ENCODE data around the gene ZSWIM4. TPM values are rescaled to one million over a fixed set of nuclear protein-coding genes. Genes with fewer than 3 reads are reported as not detected.
A peak's percentile ranks its signal among the peaks of the same experiment; 100 is the strongest.
"Not testable (repeated sequence)": the region's sequence is repeated elsewhere in the genome, so short reads cannot be mapped to it uniquely, and the experiment has no call there.

ZSWIM4 gene
- total RNA-seq, 2 donors from 2014 or later, result 5.4 to 10.6 TPM

DNA sequence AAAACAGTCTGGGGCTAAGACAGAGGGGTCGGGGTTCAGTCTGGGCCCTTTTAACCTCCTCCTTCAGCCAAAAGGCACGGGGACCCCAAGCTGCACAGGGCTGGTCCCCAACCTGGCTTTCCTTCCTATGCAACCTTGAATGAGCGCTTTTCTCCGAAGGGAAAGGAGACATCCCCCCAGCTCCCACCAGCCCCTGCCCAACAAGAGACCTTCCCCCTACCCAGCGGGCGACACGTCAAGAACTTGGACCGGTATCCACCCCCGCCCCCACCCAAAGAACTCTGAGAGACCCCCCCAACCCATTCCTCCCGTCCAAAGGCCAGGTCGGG lies 46.7 kb downstream of the ZSWIM4 start:
- H3K36me3 Mint-ChIP-seq (ENCODE audit: low read depth), result peaks cover 75% of the 10 kb centered on the region
- peaks cover 20% of the 10 kb centered on the region for H3K4me1 Mint-ChIP-seq
- no peaks in the 10 kb centered on the region for H3K27me3 Mint-ChIP-seq
- peak overlapping the region; percentile 96 for H3K27ac Mint-ChIP-seq
- no peak for ATAC-seq (replicated peaks)
- H3K4me3 Mint-ChIP-seq, result peak overlapping the region; percentile 87
- no peaks in the 10 kb centered on the region for H3K9me3 Mint-ChIP-seq

DNA sequence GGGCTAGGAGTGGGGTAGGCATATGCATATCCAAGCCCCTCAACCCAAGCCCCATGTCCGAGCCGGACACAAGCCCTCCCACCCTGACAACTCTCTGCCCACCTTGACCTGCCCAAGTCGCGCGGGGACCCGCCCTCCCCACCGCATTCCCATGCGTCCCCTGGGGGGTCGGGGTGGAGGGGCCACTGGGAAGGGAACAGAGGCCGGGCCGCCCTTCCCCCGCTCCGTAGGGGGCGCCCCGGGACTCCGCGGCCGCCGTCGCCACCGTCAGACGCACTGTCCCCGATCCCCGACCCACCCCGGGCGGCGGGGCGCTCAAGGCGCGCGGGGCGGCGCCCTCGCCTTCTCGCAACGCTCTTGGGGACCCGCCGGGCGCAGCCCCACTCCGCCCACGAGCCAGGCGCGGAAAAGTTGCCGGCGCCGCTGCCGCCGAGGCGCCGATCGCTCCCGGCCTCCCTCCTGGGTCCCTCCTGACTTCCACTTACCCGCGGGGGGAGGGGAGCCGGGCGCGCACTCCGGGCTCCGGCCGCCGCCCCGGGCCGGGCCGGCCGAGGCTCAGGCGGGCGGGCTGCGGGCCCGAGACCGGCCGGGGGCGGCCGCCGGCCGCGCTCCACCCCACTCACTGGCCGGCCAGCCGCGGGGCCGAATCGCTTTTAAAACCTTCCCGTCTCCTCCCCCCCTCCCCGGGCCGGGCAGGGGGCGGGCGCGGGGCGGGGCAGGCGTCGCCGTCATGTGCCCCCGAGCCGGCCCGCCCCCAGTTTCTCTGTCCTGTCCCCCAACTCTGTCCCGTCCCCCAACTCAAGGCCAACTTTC lies 47.3 kb downstream of the ZSWIM4 start:
- H3K4me3 Mint-ChIP-seq, result peak overlapping the region; percentile 87
- peaks cover 74% of the 10 kb centered on the region for H3K36me3 Mint-ChIP-seq (ENCODE audit: low read depth)
- peak overlapping the region; percentile 100 for H3K27ac Mint-ChIP-seq
- ATAC-seq (replicated peaks), result no peak
- H3K9me3 Mint-ChIP-seq, result no peaks in the 10 kb centered on the region
- H3K27me3 Mint-ChIP-seq, result no peaks in the 10 kb centered on the region
- H3K4me1 Mint-ChIP-seq, result peaks cover 20% of the 10 kb centered on the region

GRCh38 chr19:13843104-13843921 lies 48.1 kb downstream of the ZSWIM4 start:
- H3K9me3 Mint-ChIP-seq, result no peaks in the 10 kb centered on the region
- H3K27ac Mint-ChIP-seq, result peak overlapping the region; percentile 100
- peaks cover 20% of the 10 kb centered on the region for H3K4me1 Mint-ChIP-seq
- peak overlapping the region; percentile 87 for H3K4me3 Mint-ChIP-seq
- no peaks in the 10 kb centered on the region for H3K27me3 Mint-ChIP-seq
- H3K36me3 Mint-ChIP-seq (ENCODE audit: low read depth), result peaks cover 66% of the 10 kb centered on the region
- no peak for ATAC-seq (replicated peaks)

DNA sequence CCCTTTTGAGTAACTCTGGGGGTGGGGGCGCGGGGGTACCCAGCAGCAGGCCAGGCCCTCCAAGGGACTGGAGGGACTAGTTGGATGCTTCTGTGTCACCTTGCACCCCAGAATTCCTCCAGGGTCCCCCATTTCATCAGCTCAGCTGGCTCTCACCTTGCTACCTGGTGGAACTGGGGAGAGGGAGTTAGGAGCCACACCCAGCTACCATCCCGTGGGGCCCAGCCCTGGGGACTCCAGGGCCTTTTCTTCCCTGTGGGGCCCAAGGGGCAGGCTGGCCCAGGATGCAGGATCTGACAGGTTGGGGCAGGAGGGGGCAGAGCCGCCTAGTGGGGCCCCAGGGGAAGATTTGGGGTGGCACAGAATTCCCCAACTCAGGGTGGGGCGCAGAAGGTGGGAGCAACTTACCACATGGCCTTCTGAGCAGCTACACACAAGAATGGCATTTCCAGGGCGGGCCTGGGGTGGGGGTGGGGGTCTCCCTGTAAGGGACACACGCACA lies 48.9 kb downstream of the ZSWIM4 start:
- no peak for ATAC-seq (replicated peaks)
- no peaks in the 10 kb centered on the region for H3K9me3 Mint-ChIP-seq
- peaks cover 57% of the 10 kb centered on the region for H3K36me3 Mint-ChIP-seq (ENCODE audit: low read depth)
- peak overlapping the region; percentile 100 for H3K27ac Mint-ChIP-seq
- no peaks in the 10 kb centered on the region for H3K27me3 Mint-ChIP-seq
- H3K4me1 Mint-ChIP-seq, result peaks cover 26% of the 10 kb centered on the region
- peak overlapping the region; percentile 87 for H3K4me3 Mint-ChIP-seq

- H3K27me3 Mint-ChIP-seq, result no peaks in the 10 kb centered on the region
- H3K36me3 Mint-ChIP-seq (ENCODE audit: low read depth), result peaks cover 31% of the 10 kb centered on the region
- H3K4me1 Mint-ChIP-seq, result peaks cover 26% of the 10 kb centered on the region
Observed at GRCh38 chr19:13846557-13847406, 51.5 kb downstream of the ZSWIM4 start.

DNA sequence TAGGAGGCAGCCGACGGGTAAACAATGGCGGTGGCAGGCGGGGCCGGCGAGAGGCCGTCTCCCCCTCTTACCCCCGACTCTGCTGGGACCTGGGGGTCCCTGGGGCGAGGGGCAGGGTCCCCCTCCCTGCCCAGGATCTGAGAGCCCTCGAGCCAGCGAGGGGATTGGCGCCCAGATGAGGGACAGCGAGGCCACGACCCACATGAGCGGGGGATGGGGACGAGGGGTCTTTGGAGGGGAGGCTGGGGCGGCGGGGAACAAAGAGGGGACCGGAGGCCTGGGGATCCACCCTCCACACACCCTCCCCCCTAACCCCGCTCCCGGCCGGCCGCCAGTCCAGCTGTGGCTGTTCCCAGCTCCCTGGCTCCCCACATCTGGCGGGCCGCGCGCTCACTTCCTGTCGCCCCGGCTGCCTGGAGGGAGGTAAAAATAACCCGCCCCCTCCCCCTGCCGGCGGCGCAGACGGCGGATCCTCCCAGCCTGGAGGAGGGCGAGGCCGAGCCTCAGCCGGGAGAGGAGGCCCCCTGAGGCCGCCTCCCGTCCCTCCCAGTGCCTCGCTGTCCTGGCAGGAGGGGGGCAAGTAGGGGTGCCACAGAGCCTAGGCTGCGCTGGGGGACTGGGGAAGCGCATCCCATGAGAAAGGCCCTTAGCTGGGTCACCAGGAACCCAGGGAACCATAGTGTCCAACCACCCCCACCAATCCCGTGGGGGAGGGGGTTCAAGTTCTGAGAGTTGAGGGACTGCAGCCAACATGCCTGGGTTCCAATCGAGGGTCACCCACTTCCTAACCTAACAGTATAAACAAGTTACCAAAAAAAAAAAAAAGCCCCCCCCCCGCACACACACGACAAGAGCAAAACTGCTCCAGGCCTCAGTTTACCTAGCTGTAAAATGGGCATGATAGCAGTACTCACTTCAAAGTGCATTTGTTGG lies 52.4 kb downstream of the ZSWIM4 start:
- Mint-ChIP-seq H3K4me1 (peaks cover 26% of the 10 kb centered on the region), H3K27me3 (no peaks in the 10 kb centered on the region), H3K9me3 (no peaks in the 10 kb centered on the region), H3K36me3 (ENCODE audit: low read depth) (peaks cover 27% of the 10 kb centered on the region), H3K27ac (peak overlapping the region; percentile 100), H3K4me3 (peak overlapping the region; percentile 87)
- ATAC-seq (replicated peaks), result peak; percentile 30

More at GRCh38 chr19:13846557-13847406, 51.5 kb downstream of the ZSWIM4 start:
- Mint-ChIP-seq H3K27ac (peak overlapping the region; percentile 100), H3K9me3 (no peaks in the 10 kb centered on the region), H3K4me3 (peak overlapping the region; percentile 87)
- ATAC-seq (replicated peaks), result peak; percentile 77

- H3K9me3 Mint-ChIP-seq, result no peaks in the 10 kb centered on the region
- peak overlapping the region; percentile 87 for H3K4me3 Mint-ChIP-seq
- H3K36me3 Mint-ChIP-seq (ENCODE audit: low read depth), result peaks cover 21% of the 10 kb centered on the region
- ATAC-seq (replicated peaks), result no peak
- peak overlapping the region; percentile 100 for H3K27ac Mint-ChIP-seq
- peaks cover 26% of the 10 kb centered on the region for H3K4me1 Mint-ChIP-seq
- H3K27me3 Mint-ChIP-seq, result no peaks in the 10 kb centered on the region
Observed at GRCh38 chr19:13848340-13848677, 53.1 kb downstream of the ZSWIM4 start.

GRCh38 chr19:13848798-13849676 lies 53.8 kb downstream of the ZSWIM4 start:
- ATAC-seq (replicated peaks), result no peak
- peak overlapping the region; percentile 100 for H3K27ac Mint-ChIP-seq
- H3K36me3 Mint-ChIP-seq (ENCODE audit: low read depth), result peaks cover 21% of the 10 kb centered on the region
- H3K4me1 Mint-ChIP-seq, result peaks cover 26% of the 10 kb centered on the region
- no peaks in the 10 kb centered on the region for H3K9me3 Mint-ChIP-seq
- H3K4me3 Mint-ChIP-seq, result peak overlapping the region; percentile 87
- no peaks in the 10 kb centered on the region for H3K27me3 Mint-ChIP-seq

GRCh38 chr19:13849991-13850909 lies 55.0 kb downstream of the ZSWIM4 start:
- H3K9me3 Mint-ChIP-seq, result no peaks in the 10 kb centered on the region
- peaks cover 21% of the 10 kb centered on the region for H3K36me3 Mint-ChIP-seq (ENCODE audit: low read depth)
- peak overlapping the region; percentile 98 for H3K27ac Mint-ChIP-seq
- peaks cover 21% of the 10 kb centered on the region for H3K4me1 Mint-ChIP-seq
- ATAC-seq (replicated peaks), result peak; percentile 13
- peak overlapping the region; percentile 87 for H3K4me3 Mint-ChIP-seq
- no peaks in the 10 kb centered on the region for H3K27me3 Mint-ChIP-seq

DNA sequence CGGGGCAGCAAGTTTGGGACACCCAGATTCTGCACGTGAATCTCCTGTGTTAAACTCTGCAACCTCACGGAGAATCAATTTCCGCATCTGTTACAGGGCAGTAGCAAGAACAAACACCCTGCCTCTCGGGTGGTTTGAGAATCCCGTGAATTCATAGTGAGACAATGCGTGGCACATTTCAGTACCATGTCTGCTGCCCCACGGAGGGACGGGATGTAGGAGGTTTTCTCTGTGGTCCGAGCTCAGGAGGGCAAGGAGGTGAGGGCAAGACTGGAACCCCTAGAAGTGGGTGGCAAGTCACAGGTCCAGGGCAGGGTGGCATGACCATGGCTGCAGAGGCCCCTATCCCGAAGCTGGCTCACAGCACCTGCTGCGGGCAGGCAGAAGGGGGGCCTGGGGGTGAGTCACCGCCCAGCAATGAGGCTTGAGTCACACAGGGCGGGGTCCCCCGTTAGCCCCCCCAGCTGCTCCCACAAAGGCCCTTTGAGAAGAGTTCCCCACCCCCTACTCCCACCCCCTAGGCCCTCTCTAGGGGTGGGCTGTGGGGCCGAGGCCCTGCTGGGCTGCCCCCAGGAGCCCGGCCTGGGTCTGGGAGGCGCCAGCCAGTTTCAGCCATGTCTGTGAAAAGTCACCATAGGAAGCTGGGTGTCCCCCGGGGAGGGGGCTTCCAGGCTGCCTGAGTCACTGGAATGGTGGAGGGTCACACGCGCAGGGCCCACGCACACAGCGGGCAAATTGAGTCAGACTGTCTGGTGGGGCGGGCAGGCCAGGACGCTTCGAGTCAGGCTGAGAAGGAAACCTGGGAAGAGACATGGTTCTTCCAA lies 55.9 kb downstream of the ZSWIM4 start:
- H3K27ac Mint-ChIP-seq, result peak overlapping the region; percentile 98
- peaks cover 13% of the 10 kb centered on the region for H3K36me3 Mint-ChIP-seq (ENCODE audit: low read depth)
- peak; percentile 15 for ATAC-seq (replicated peaks)
- H3K9me3 Mint-ChIP-seq, result no peaks in the 10 kb centered on the region
- H3K4me1 Mint-ChIP-seq, result peaks cover 14% of the 10 kb centered on the region
- H3K27me3 Mint-ChIP-seq, result no peaks in the 10 kb centered on the region
- H3K4me3 Mint-ChIP-seq, result peak overlapping the region; percentile 87

DNA sequence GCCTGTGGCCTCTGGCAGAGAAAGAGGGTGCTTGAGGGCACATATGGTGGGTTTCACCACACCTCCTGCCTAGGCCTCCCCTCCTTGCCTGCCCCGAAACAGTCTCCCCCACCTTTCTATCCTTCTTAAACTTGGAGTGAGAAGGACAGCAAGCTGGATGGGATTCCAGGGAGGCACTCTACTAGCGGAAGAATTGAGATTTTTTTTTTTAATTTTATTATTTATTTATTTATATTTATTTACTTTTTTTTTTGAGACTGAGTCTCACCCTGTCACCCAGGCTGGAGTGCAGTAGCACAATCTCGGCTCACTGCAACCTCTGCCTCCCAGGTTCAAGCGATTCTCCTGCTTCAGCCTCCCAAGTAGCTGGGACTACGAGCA lies 56.5 kb downstream of the ZSWIM4 start:
- peak overlapping the region; percentile 98 for H3K27ac Mint-ChIP-seq
- H3K36me3 Mint-ChIP-seq (ENCODE audit: low read depth); ATAC-seq (replicated peaks); H3K9me3 Mint-ChIP-seq; H3K4me1 Mint-ChIP-seq; H3K27me3 Mint-ChIP-seq; H3K4me3 Mint-ChIP-seq: not testable (repeated sequence)
